Spleen (tissue), 11 donors: Measurements from ENCODE around the gene FTSJ3. TPM values are rescaled to one million over a fixed set of nuclear protein-coding genes. Genes with fewer than 3 reads are reported as not detected.

Source experiments
- DNase-seq: peaks from one replicate; pipeline ENCODE4 v3.0.0-alpha.2; 2020
- H3K27ac ChIP-seq, 8 donors: fragments of 200-600 bp; sonication (generic) in 7 of 8; 1 replicate in 4 of 8; 2 replicates in 4 of 8; pipeline versions ENCODE4 v1.5.0 to v1.8.0; 2016 to 2021; ENCODE audit warnings: inconsistent platforms in 4 of 8, mild to moderate bottlenecking in 4 of 8, moderate library complexity in 1 of 8
- H3K27me3 ChIP-seq, 7 donors: fragments of 200-600 bp; sonication (generic) in 6 of 7; replicated peaks in 1 of 7; 1 replicate in 4 of 7; 2 replicates in 3 of 7; pipeline versions ENCODE4 v1.5.0 to v1.8.0; 2016 to 2021; ENCODE audit warnings: inconsistent platforms in 3 of 7, mild to moderate bottlenecking in 1 of 7
- H3K36me3 ChIP-seq, 6 donors: fragments of 200-600 bp; sonication (generic) in 5 of 6; 1 replicate in 4 of 6; 2 replicates in 2 of 6; pipeline versions ENCODE4 v1.5.0 to v1.8.0; 2016 to 2021; ENCODE audit warnings: inconsistent platforms in 2 of 6
- H3K4me1 ChIP-seq, 6 donors: fragments of 200-600 bp; sonication (generic) in 5 of 6; 1 replicate in 3 of 6; 2 replicates in 3 of 6; pipeline versions ENCODE4 v1.5.0 to v1.8.0; 2016 to 2021; ENCODE audit warnings: inconsistent platforms in 3 of 6
- H3K4me3 ChIP-seq, 8 donors: fragments of 200-600 bp; sonication (generic) in 7 of 8; 1 replicate in 4 of 8; 2 replicates in 4 of 8; pipeline versions ENCODE4 v1.5.0 to v1.8.0; 2016 to 2021; ENCODE audit warnings: inconsistent platforms in 4 of 8, mild to moderate bottlenecking in 4 of 8, moderate library complexity in 2 of 8
- H3K9me3 ChIP-seq, 8 donors: fragments of 200-600 bp; sonication (generic) in 7 of 8; 1 replicate in 4 of 8; 2 replicates in 4 of 8; pipeline versions ENCODE4 v1.5.0 to v1.8.0; 2016 to 2021; ENCODE audit warnings: inconsistent platforms in 4 of 8
- CTCF ChIP-seq, 11 experiments: fragments of 200-600 bp in 7 of 11; fragments of 450-650 bp in 4 of 11; sonication (generic) in 4 of 11; IDR thresholded peaks in 8 of 11; conservative IDR thresholded peaks in 3 of 11; 1 replicate in 7 of 11; 2 replicates in 4 of 11; pipeline versions ENCODE4 v1.4.0 to v1.8.0; 2016 to 2021; ENCODE audit warnings: antibody characterized with exemption in 11 of 11, inconsistent platforms in 4 of 11, mild to moderate bottlenecking in 1 of 11
- POLR2A ChIP-seq, 3 donors: fragments of 450-650 bp; IDR thresholded peaks; one replicate each; pipeline ENCODE4 v1.5.1; 2017; ENCODE audit warnings: antibody characterized with exemption in 3 of 3, mild to moderate bottlenecking in 1 of 3
- POLR2AphosphoS5 ChIP-seq, 3 donors: sonication (generic); formaldehyde crosslinking; IDR thresholded peaks; one replicate each; pipeline ENCODE4 v1.5.1; 2017; ENCODE audit warnings: antibody characterized with exemption in 3 of 3
- WGBS, 5 donors: extraction: QIAGEN DNeasy Blood & Tissue Kit in 3 of 5; methylation state at CpG; one replicate each; pipeline versions ENCODE4 v1.1.5 to v1.1.7; 2013 to 2018; 5-methylcytosine and 5-hydroxymethylcytosine counted together
- intact Hi-C: fragments of 100-400 bp; cut with DNase I; formaldehyde crosslinking; loops from one replicate; pipeline ENCODE4 v1.15.0; 2023; ENCODE audit warnings: low total_unique reads
- polyA plus RNA-seq, 3 donors: library from polyadenylated mRNA; stranded (reverse); fragments of 200-250 nt; gene quantifications; one replicate each; pipeline ENCODE4 v1.2.1, GENCODE V29; 2013
- total RNA-seq, 7 donors: library from RNA; depleted of rRNA in 3 of 7; stranded (reverse); fragments of >200 nt in 3 of 7; fragmentation: NEBNext Ultra II Directional in 4 of 7; extraction: Animal tissue kit (Norgen Biotek cat#: 25700) in 4 of 7; gene quantifications; one replicate each; pipeline versions ENCODE4 v1.1.0 to v1.2.1, GENCODE V29; 2016 to 2021
- donor health status: healthy with polysubstance abuse.
- donor health status: DM: no; HTN: no; CAD: no; lungs with moderate emphysema.
- donor health status: DM: no; HTN: no; CAD: no.
- donor health status: Bipolar disorder and iron deficiency.
- donor health status: healthy.
- donor health status: DM: no; HTN: no; CAD: no.
- donor health status: DM: yes; HTN: yes; CAD: no.

Gene FTSJ3
- total and polyA plus RNA-seq, 10 donors, result 13.5 to 45.7 (median 33.1) TPM

DNA sequence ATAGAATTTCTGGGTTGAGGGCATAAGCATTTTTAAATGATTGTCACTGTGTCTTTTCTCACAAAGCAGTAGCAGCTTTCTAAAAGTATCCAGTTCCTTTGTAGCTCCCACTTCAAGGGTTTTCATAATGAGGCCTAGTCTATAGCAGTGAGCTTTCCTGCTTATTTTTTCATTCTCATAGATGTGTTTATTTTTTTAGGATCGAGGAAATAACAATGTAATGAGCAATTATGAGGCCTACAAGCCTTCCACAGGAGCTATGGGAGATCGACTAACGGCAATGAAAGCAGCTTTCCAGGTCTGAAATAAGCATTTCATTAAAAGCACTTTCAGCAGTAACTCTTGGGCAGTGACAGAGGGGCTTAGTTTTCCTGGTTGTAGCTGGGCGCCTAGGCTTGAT, 10.8 kb downstream of the FTSJ3 start:
- 93 to 98% (median 96%) methylated on average over 4 of the region's 4 CpGs for WGBS, 5 donors
- TF ChIP-seq CTCF (IDR thresholded peaks at IDR 0.05 in 8 of 11, conservative IDR thresholded peaks at IDR 0.05 in 3 of 11) (no peak), POLR2A (IDR thresholded peaks at IDR 0.05) (no peak)
- no peak overlapping the region for H3K4me3 ChIP-seq
- H3K27ac ChIP-seq, result no peak overlapping the region
- no peak for DNase-seq
- H3K36me3 ChIP-seq, result peaks cover 13 to 100% (median 99%) of the 10 kb centered on the region in 6 donors
- peaks cover 0 to 28% (median 5%) of the 10 kb centered on the region in 6 donors for H3K4me1 ChIP-seq
- no peaks in the 10 kb centered on the region for H3K9me3 ChIP-seq
- no peaks in the 10 kb centered on the region for H3K27me3 ChIP-seq
- intact Hi-C loops, result no loop called here

GRCh38 chr17:63816123-63816522, 11.3 kb downstream of the FTSJ3 start:
- Histone ChIP-seq H3K4me3 (no peak overlapping the region), H3K4me1 (peaks cover 0 to 23% (median 4%) of the 10 kb centered on the region in 6 donors), H3K27ac (no peak overlapping the region), H3K9me3 (no peaks in the 10 kb centered on the region), H3K36me3 (peaks cover 15 to 100% (median 99%) of the 10 kb centered on the region in 6 donors), H3K27me3 (no peaks in the 10 kb centered on the region)
- DNase-seq, result no peak
- 88 to 97% (median 96%) methylated on average over 2 of the region's 2 CpGs for WGBS, 5 donors
- intact Hi-C loops, result no loop called here
- TF ChIP-seq CTCF (IDR thresholded peaks at IDR 0.05 in 8 of 11, conservative IDR thresholded peaks at IDR 0.05 in 3 of 11) (no peak), POLR2A (IDR thresholded peaks at IDR 0.05) (no peak), POLR2AphosphoS5 (IDR thresholded peaks at IDR 0.05) (no peak)

- H3K27ac ChIP-seq, result peak overlapping the region in 1 of 8 donors; percentile 19
- no peak overlapping the region for H3K4me3 ChIP-seq
- TF ChIP-seq POLR2AphosphoS5 (IDR thresholded peaks at IDR 0.05) (no peak), POLR2A (IDR thresholded peaks at IDR 0.05) (no peak), CTCF (IDR thresholded peaks at IDR 0.05 in 8 of 11, conservative IDR thresholded peaks at IDR 0.05 in 3 of 11) (no peak)
- peaks cover 0 to 11% (median 0%) of the 10 kb centered on the region in 6 donors for H3K4me1 ChIP-seq
- no peaks in the 10 kb centered on the region for H3K27me3 ChIP-seq
- H3K9me3 ChIP-seq, result no peaks in the 10 kb centered on the region
- intact Hi-C loops, result no loop called here
- no peak for DNase-seq
- H3K36me3 ChIP-seq, result peaks cover 10 to 100% (median 97%) of the 10 kb centered on the region in 6 donors
- WGBS, 5 donors, result 74 to 90% (median 83%) methylated on average over 9 of the region's 9 CpGs
These were observed 17.5 kb downstream of the FTSJ3 start for GRCh38 chr17:63809970-63810369.

DNA sequence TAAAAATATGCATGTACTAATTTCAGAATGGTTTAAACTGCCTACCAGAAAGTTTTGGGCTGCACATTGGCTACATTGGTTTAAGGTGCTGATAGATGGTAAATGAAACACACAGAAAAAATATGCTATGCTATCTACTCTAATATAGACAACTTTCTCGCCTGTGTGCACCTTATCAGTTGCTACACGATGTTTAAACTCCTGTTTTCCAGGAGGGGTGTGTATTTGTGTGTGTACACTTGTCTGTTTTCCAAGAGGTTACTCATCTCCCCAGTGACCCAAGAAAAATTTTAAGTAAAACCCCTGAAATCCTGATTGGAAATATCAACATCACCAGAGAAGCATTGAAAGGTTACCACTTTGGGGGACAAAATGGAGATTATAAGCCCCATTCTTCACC, 21.9 kb downstream of the FTSJ3 start:
- Histone ChIP-seq H3K9me3 (no peaks in the 10 kb centered on the region), H3K4me1 (peaks cover 0 to 11% (median 0%) of the 10 kb centered on the region in 6 donors), H3K4me3 (no peak overlapping the region), H3K36me3 (peaks cover 0 to 100% (median 91%) of the 10 kb centered on the region in 6 donors), H3K27me3 (no peaks in the 10 kb centered on the region), H3K27ac (no peak overlapping the region)
- intact Hi-C loops, result no loop called here
- 91 to 96% (median 95%) methylated on average over 2 of the region's 2 CpGs for WGBS, 5 donors
- no peak for TF ChIP-seq POLR2A (IDR thresholded peaks at IDR 0.05)
- TF ChIP-seq POLR2AphosphoS5 (IDR thresholded peaks at IDR 0.05), result no peak
- TF ChIP-seq CTCF (IDR thresholded peaks at IDR 0.05 in 8 of 11, conservative IDR thresholded peaks at IDR 0.05 in 3 of 11), result no peak
- no peak for DNase-seq
